H1 (cell line): ENCODE results near the gene PRR22. TPM values are rescaled to one million over a fixed set of nuclear protein-coding genes. Genes with fewer than 3 reads are reported as not detected.

Source experiments
- CTCF ChIA-PET: fragments of 300-600 bp; sonication (Branson Sonifier 250); formaldehyde crosslinking; loops from one replicate; lab custom pipeline; 2021; ENCODE audit not compliant: partially characterized antibody; lab: Charles Lee
- POLR2A ChIA-PET: fragments of 300-600 bp; sonication (Branson Sonifier 250); formaldehyde crosslinking; loops from one replicate; lab custom pipeline; 2021; ENCODE audit warnings: inconsistent platforms; ENCODE audit not compliant: partially characterized antibody; lab: Charles Lee
- DNase-seq, 2 experiments: peaks; one replicate each; pipeline versions ENCODE4 v3.0.0 to v3.0.0-alpha.2; 2010 to 2022; ENCODE audit warnings: low spot score in 2 of 2, low read depth in 1 of 2, mixed read lengths in 1 of 2
- FAIRE-seq: peaks from 2 replicates; lab custom pipeline; 2011; peaks lifted over from hg19 to GRCh38; lab: Jason Lieb, UNC
- H2AFZ ChIP-seq: 2 replicates; pipeline ENCODE4 v1.8.1; 2012; ENCODE audit warnings: low read length, inconsistent platforms
- H2AK5ac ChIP-seq: 2 replicates; pipeline ENCODE4 v1.6.1; 2013; ENCODE audit warnings: low read depth, low read length
- H2BK120ac ChIP-seq: replicated peaks from 2 replicates; pipeline ENCODE3; 2013; ENCODE audit warnings: low read depth, low read length, inconsistent platforms
- H2BK12ac ChIP-seq: 2 replicates; pipeline ENCODE4 v1.6.1; 2013; ENCODE audit warnings: low read depth, low read length
- H2BK15ac ChIP-seq: 2 replicates; pipeline ENCODE4 v1.6.1; 2013; ENCODE audit warnings: low read length
- H2BK20ac ChIP-seq: 2 replicates; pipeline ENCODE4 v1.6.1; 2013; ENCODE audit warnings: low read length
- H2BK5ac ChIP-seq: 2 replicates; pipeline ENCODE4 v1.6.1; 2013; ENCODE audit warnings: low read depth, low read length
- H3K14ac ChIP-seq: 2 replicates; pipeline ENCODE4 v1.6.1; 2013; ENCODE audit warnings: inconsistent platforms; ENCODE audit not compliant: insufficient read length
- H3K18ac ChIP-seq: 2 replicates; pipeline ENCODE4 v1.6.1; 2013; ENCODE audit warnings: low read length; ENCODE audit errors: extremely low read depth
- H3K23ac ChIP-seq: 2 replicates; pipeline ENCODE4 v1.6.1; 2013; ENCODE audit warnings: inconsistent platforms; ENCODE audit not compliant: insufficient read length
- H3K23me2 ChIP-seq: 2 replicates; pipeline ENCODE4 v1.6.1; 2013; ENCODE audit warnings: low read depth, low read length
- H3K27ac ChIP-seq: 2 replicates; pipeline ENCODE4 v1.6.1; 2011; ENCODE audit warnings: low read depth, low read length, inconsistent platforms
- H3K27me3 ChIP-seq, 4 experiments: replicated peaks in 1 of 4; 1 replicate in 1 of 4; 2 replicates in 3 of 4; pipeline versions ENCODE4 v1.6.1 to v1.8.1; 2011 to 2013; ENCODE audit warnings: low read length in 3 of 4, mild to moderate bottlenecking in 3 of 4, inconsistent platforms in 2 of 4, mixed read lengths in 2 of 4, moderate library complexity in 1 of 4; ENCODE audit not compliant: control insufficient read depth in 3 of 4, insufficient read depth in 3 of 4; ENCODE audit errors: extremely low read depth in 1 of 4
- H3K36me3 ChIP-seq, 4 experiments: 2 replicates each; pipeline versions ENCODE4 v1.6.1 to v1.8.1; 2011 to 2013; ENCODE audit warnings: mild to moderate bottlenecking in 4 of 4, low read length in 3 of 4, moderate library complexity in 2 of 4, control low read depth in 1 of 4, inconsistent platforms in 1 of 4; ENCODE audit not compliant: insufficient read depth in 4 of 4, control insufficient read depth in 2 of 4
- H3K4ac ChIP-seq: replicated peaks from 2 replicates; pipeline ENCODE3; 2013; ENCODE audit warnings: low read length, low read depth, mixed read lengths, inconsistent platforms; ENCODE audit not compliant: insufficient read length
- H3K4me1 ChIP-seq, 4 experiments: replicated peaks in 1 of 4; 1 replicate in 1 of 4; 2 replicates in 3 of 4; pipeline versions ENCODE4 v1.6.1 to v1.8.1; 2011 to 2013; ENCODE audit warnings: low read length in 3 of 4, inconsistent platforms in 2 of 4, mixed read lengths in 1 of 4; ENCODE audit not compliant: insufficient read depth in 4 of 4, control insufficient read depth in 3 of 4
- H3K4me2 ChIP-seq, 2 experiments: 2 replicates each; pipeline versions ENCODE4 v1.6.1 to v1.8.1; 2011 to 2013; ENCODE audit warnings: low read depth in 2 of 2, low read length in 2 of 2, control low read depth in 1 of 2, inconsistent platforms in 1 of 2, mild to moderate bottlenecking in 1 of 2; ENCODE audit not compliant: insufficient read depth in 1 of 2
- H3K4me3 ChIP-seq, 4 experiments: fragments of 200-600, 300-600 bp in 1 of 4; sonication (generic), shearing (Covaris generic), sonication (Bioruptor Twin) in 1 of 4; 2 replicates each; pipeline versions ENCODE4 v1.5.1 to v1.8.1; 2011 to 2016; ENCODE audit warnings: low read length in 4 of 4, low read depth in 3 of 4, control low read depth in 2 of 4, inconsistent platforms in 2 of 4, mild to moderate bottlenecking in 2 of 4, mixed read lengths in 1 of 4, moderate library complexity in 1 of 4; ENCODE audit not compliant: insufficient read depth in 2 of 4; ENCODE audit errors: extremely low read depth in 1 of 4
- H3K56ac ChIP-seq: replicated peaks from 2 replicates; pipeline ENCODE3; 2013; ENCODE audit warnings: low read depth, mild to moderate bottlenecking, mixed read lengths, low read length, inconsistent platforms; ENCODE audit not compliant: insufficient read length
- H3K79me1 ChIP-seq: 2 replicates; pipeline ENCODE4 v1.6.1; 2013; ENCODE audit warnings: low read depth, low read length, control low read depth
- H3K79me2 ChIP-seq, 2 experiments: 2 replicates each; pipeline versions ENCODE4 v1.6.1 to v1.8.1; 2012 to 2013; ENCODE audit warnings: low read length in 2 of 2, mild to moderate bottlenecking in 2 of 2, inconsistent platforms in 1 of 2; ENCODE audit not compliant: insufficient read depth in 2 of 2, control insufficient read depth in 1 of 2
- H3K9ac ChIP-seq, 4 experiments: replicated peaks in 1 of 4; 1 replicate in 1 of 4; 2 replicates in 3 of 4; pipeline versions ENCODE4 v1.6.1 to v1.8.1; 2011 to 2013; ENCODE audit warnings: low read depth in 3 of 4, low read length in 3 of 4, control low read depth in 2 of 4, mild to moderate bottlenecking in 2 of 4, moderate library complexity in 2 of 4, inconsistent platforms in 1 of 4; ENCODE audit errors: extremely low read depth in 1 of 4
- H3K9me3 ChIP-seq, 2 experiments: 2 replicates each; pipeline versions ENCODE4 v1.6.1 to v1.8.1; 2012 to 2013; ENCODE audit warnings: mild to moderate bottlenecking in 2 of 2, moderate library complexity in 2 of 2, control low read depth in 1 of 2, inconsistent platforms in 1 of 2, low read depth in 1 of 2, low read length in 1 of 2, mixed read lengths in 1 of 2; ENCODE audit not compliant: insufficient read depth in 2 of 2
- H4K20me1 ChIP-seq, 2 experiments: replicated peaks in 1 of 2; 2 replicates each; pipeline versions ENCODE3 to v1.8.1; 2011 to 2013; ENCODE audit warnings: inconsistent platforms in 2 of 2, low read length in 2 of 2, mild to moderate bottlenecking in 1 of 2; ENCODE audit not compliant: insufficient read depth in 2 of 2, control insufficient read depth in 1 of 2
- H4K5ac ChIP-seq: 2 replicates; pipeline ENCODE4 v1.6.1; 2013; ENCODE audit warnings: low read length, low read depth, mixed read lengths, inconsistent platforms; ENCODE audit not compliant: insufficient read length
- H4K8ac ChIP-seq: 2 replicates; pipeline ENCODE4 v1.8.0; 2013; ENCODE audit warnings: mild to moderate bottlenecking, moderate library complexity, low read length, inconsistent platforms; ENCODE audit not compliant: insufficient read depth; ENCODE audit errors: extremely low read depth
- H4K91ac ChIP-seq: replicated peaks from 2 replicates; pipeline ENCODE3; 2013; ENCODE audit warnings: low read length, mixed read lengths, inconsistent platforms; ENCODE audit not compliant: insufficient read length
- CBX5 ChIP-seq: fragments of 300-800, 300-1000 bp; sonication (generic); IDR thresholded peaks from 2 replicates; pipeline ENCODE4 v1.7.1; 2016; ENCODE audit warnings: antibody characterized with exemption, low read length, low read depth
- GTF2F1 ChIP-seq: IDR thresholded peaks from 2 replicates; pipeline ENCODE4 v1.6.1; 2012; ENCODE audit warnings: low read depth, low read length, improper control_type of control experiment, borderline replicate concordance
- JUND ChIP-seq: IDR thresholded peaks from 2 replicates; pipeline ENCODE4 v1.6.1; 2011; ENCODE audit warnings: mild to moderate bottlenecking, improper control_type of control experiment, low read length
- PHF8 ChIP-seq: fragments of 200-600 bp; sonication (generic); conservative IDR thresholded peaks from 2 replicates; pipeline ENCODE4 v1.7.1; 2012; ENCODE audit warnings: low read depth, mild to moderate bottlenecking, inconsistent platforms, low read length, moderate library complexity
- RBBP5 ChIP-seq: IDR thresholded peaks from 2 replicates; pipeline ENCODE4 v1.7.1; 2012; ENCODE audit warnings: low read depth, mild to moderate bottlenecking, inconsistent platforms, low read length, moderate library complexity, borderline replicate concordance
- RXRA ChIP-seq: IDR thresholded peaks from 2 replicates; pipeline ENCODE4 v1.6.1; 2011; ENCODE audit warnings: low read depth, mild to moderate bottlenecking, low read length, moderate library complexity; ENCODE audit not compliant: insufficient read depth
- SIRT6 ChIP-seq: IDR thresholded peaks from one replicate; pipeline ENCODE4 v1.7.1; 2012; ENCODE audit warnings: low read length, inconsistent platforms
- SP1 ChIP-seq: IDR thresholded peaks from 2 replicates; pipeline ENCODE4 v1.6.1; 2011; ENCODE audit warnings: low read depth, low read length
- SRF ChIP-seq: IDR thresholded peaks from 2 replicates; pipeline ENCODE4 v1.6.1; 2011; ENCODE audit warnings: mild to moderate bottlenecking, low read depth, low read length, moderate library complexity
- TAF7 ChIP-seq: optimal IDR thresholded peaks from 2 replicates; pipeline ENCODE3; 2011; ENCODE audit warnings: low read depth, mild to moderate bottlenecking, inconsistent platforms, low read length, moderate library complexity, borderline replicate concordance
- TCF12 ChIP-seq: IDR thresholded peaks from 2 replicates; pipeline ENCODE4 v1.6.1; 2011; ENCODE audit warnings: low read depth, mild to moderate bottlenecking, low read length
- YY1 ChIP-seq: IDR thresholded peaks from 2 replicates; pipeline ENCODE4 v1.6.1; 2011; ENCODE audit warnings: low read depth, mild to moderate bottlenecking, low read length
- WGBS, 2 experiments: shearing (Covaris generic) in 1 of 2; methylation state at CpG; one replicate each; pipeline versions ENCODE4 v1.1.6 to v1.1.7; 2013 to 2015; ENCODE audit warnings: low lambda C conversion rate in 2 of 2, mixed read lengths in 2 of 2, inconsistent platforms in 1 of 2, low coverage in 1 of 2, missing lambda C conversion rate in 1 of 2; ENCODE audit not compliant: insufficient replicate concordance in 2 of 2, insufficient coverage in 1 of 2, insufficient read length in 1 of 2; ENCODE audit errors: extremely low coverage in 1 of 2, missing lambda C conversion rate in 1 of 2; 5-methylcytosine and 5-hydroxymethylcytosine counted together
- polyA plus RNA-seq, 7 experiments: library from polyadenylated mRNA; depleted of rRNA in 3 of 7; stranded (reverse) in 5 of 7; unstranded in 2 of 7; fragments of >200 nt in 5 of 7; fragments of 200-250 nt in 2 of 7; gene quantifications; 1 replicate in 5 of 7; 2 replicates in 1 of 7; 4 replicates in 1 of 7; pipeline versions ENCODE4 v1.2.1 to v1.2.3, GENCODE V29; 2011 to 2013; ENCODE audit warnings: missing spikeins in 2 of 7, mixed read lengths in 2 of 7
- total RNA-seq: library from RNA; stranded (reverse); fragmentation: NEBNext Ultra II Directional; extraction: Animal tissue kit (Norgen Biotek cat#: 25700); gene quantifications from 2 replicates; pipeline ENCODE4 v1.2.1, GENCODE V29; 2021
- TF ChIP-seq, protein P1 (sequence below): IDR thresholded peaks from 2 replicates; pipeline ENCODE4 v1.6.1; 2012; ENCODE audit warnings: low read length, inconsistent platforms

Gene PRR22
- total and polyA plus RNA-seq, 2 of the 8 experiments (the other 6 are each of a cell fraction or from before 2014, with no cell fraction given): 1.9 to 2.1 TPM

DNA sequence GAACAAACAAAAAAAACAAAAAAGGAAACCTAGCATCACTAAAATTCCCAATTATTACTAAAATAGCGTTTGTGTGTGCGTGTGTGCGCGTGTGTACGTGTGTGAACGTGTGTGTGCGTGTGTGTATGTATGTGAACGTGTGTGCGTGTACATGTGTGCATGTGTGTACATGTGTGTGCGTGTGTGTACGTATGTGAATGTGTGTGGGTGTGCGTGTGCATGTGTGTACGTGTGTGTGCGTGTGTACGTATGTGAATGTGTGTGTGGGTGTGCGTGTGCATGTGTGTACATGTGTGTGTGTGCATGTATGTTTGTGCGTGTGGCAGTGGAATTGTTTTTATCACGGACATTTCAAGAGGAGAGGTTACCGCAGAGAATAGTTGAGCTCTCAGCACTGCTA is 42.5 kb downstream of the PRR22 start:
- no peak overlapping the region for H3K14ac ChIP-seq
- H3K4me1 ChIP-seq: no peaks in the 10 kb centered on the region
- 85 to 100% methylated on average over 5 to 19 of the region's 19 CpGs for WGBS, 2 experiments
- H2BK120ac ChIP-seq: peak overlapping the region; percentile 43
- H3K18ac ChIP-seq: no peak overlapping the region
- no peaks in the 10 kb centered on the region for H3K27me3 ChIP-seq
- no peak overlapping the region for H2BK12ac ChIP-seq
- no peak overlapping the region for H3K4ac ChIP-seq
- H2BK15ac ChIP-seq: 0 out of 2 replicates have a peak overlapping the region, but pooled peaks have one; percentile 7
- no peak overlapping the region for H3K56ac ChIP-seq
- H2BK20ac ChIP-seq: no peak overlapping the region
- no peaks in the 10 kb centered on the region; the same call in 1 of the 2 replicates for H3K79me1 ChIP-seq
- 0 out of 2 replicates have a peak, but pooled peaks cover 3% of the 10 kb centered on the region for H3K23me2 ChIP-seq
- no peaks in the 10 kb centered on the region for H3K36me3 ChIP-seq
- H3K4me3 ChIP-seq: no peak overlapping the region
- H3K79me2 ChIP-seq: no peaks in the 10 kb centered on the region
- no peak overlapping the region for H4K8ac ChIP-seq
- ChIA-PET CTCF (interaction anchor here (0.8 kb wide), 1 partner anchor 8 kb away, joined by 3 read pairs; no protein-coding TSS in a partner anchor), POLR2A (interaction anchor here (1.0 to 3.9 kb wide), 3 partner anchors 22 to 51 kb away, joined by 4 to 11 read pairs (median 5); partner anchors contain the start of genes CATSPERD and LONP1)
- no peak overlapping the region for H3K27ac ChIP-seq
- H4K20me1 ChIP-seq: peaks cover 0 to 2% of the 10 kb centered on the region in 2 experiments
- H3K23ac ChIP-seq: peak overlapping the region; percentile 70
- H2AK5ac ChIP-seq: peak overlapping the region; percentile 89; the same call in 1 of the 2 replicates
- no peak overlapping the region for H2AFZ ChIP-seq
- H3K9me3 ChIP-seq: no peaks in the 10 kb centered on the region; a peak in 1 of 4 replicates
- peak overlapping the region in 1 of 4 experiments; percentile 63; a peak in 2 of 7 replicates for H3K9ac ChIP-seq
- FAIRE-seq: no peak
- no peak overlapping the region for H4K91ac ChIP-seq
- H3K4me2 ChIP-seq: no peak overlapping the region
- no peak for DNase-seq
- no peak overlapping the region for H4K5ac ChIP-seq
- H2BK5ac ChIP-seq: no peak overlapping the region
- TF ChIP-seq SP1 (no peak), YY1 (no peak), SRF (no peak), TAF7 (no peak), GTF2F1 (no peak), RXRA (no peak), TCF12 (no peak), JUND (no peak), CBX5 (no peak), PHF8 (no peak), RBBP5 (no peak), SIRT6 (no peak)
- TF ChIP-seq, protein P1, sequence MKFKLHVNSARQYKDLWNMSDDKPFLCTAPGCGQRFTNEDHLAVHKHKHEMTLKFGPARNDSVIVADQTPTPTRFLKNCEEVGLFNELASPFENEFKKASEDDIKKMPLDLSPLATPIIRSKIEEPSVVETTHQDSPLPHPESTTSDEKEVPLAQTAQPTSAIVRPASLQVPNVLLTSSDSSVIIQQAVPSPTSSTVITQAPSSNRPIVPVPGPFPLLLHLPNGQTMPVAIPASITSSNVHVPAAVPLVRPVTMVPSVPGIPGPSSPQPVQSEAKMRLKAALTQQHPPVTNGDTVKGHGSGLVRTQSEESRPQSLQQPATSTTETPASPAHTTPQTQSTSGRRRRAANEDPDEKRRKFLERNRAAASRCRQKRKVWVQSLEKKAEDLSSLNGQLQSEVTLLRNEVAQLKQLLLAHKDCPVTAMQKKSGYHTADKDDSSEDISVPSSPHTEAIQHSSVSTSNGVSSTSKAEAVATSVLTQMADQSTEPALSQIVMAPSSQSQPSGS: no peak
